Karpas-422 (cell line): ENCODE results near the gene RGS2. TPM values are rescaled to one million over a fixed set of nuclear protein-coding genes. Genes with fewer than 3 reads are reported as not detected.

Experiments
- DNase-seq: peaks from one replicate; pipeline ENCODE4 v3.0.0-alpha.2; 2015
- H2AFZ ChIP-seq: fragments of 200-600 bp; sonication (generic); 2 replicates; pipeline ENCODE4 v1.6.1; 2014; ENCODE audit warnings: antibody characterized with exemption, low read length, mixed read lengths
- H3K27ac ChIP-seq: fragments of 200-600 bp; sonication (generic); 2 replicates; pipeline ENCODE4 v1.5.1; 2014; ENCODE audit warnings: mild to moderate bottlenecking, low read length, moderate library complexity
- H3K27me3 ChIP-seq: fragments of 200-600 bp; sonication (generic); 2 replicates; pipeline ENCODE4 v1.6.1; 2014; ENCODE audit warnings: low read length, mixed read lengths
- H3K36me3 ChIP-seq: fragments of 200-600 bp; sonication (generic); 2 replicates; pipeline ENCODE4 v1.6.1; 2014; ENCODE audit warnings: low read length, mixed read lengths; ENCODE audit not compliant: insufficient read depth
- H3K4me1 ChIP-seq: fragments of 200-600 bp; sonication (generic); 2 replicates; pipeline ENCODE4 v1.6.1; 2014; ENCODE audit warnings: mild to moderate bottlenecking, low read length, mixed read lengths
- H3K4me2 ChIP-seq: fragments of 200-600 bp; sonication (generic); 2 replicates; pipeline ENCODE4 v1.6.1; 2014; ENCODE audit warnings: low read length, low read depth, mild to moderate bottlenecking; ENCODE audit not compliant: poor library complexity, severe bottlenecking
- H3K4me3 ChIP-seq: fragments of 200-600 bp; sonication (generic); 2 replicates; pipeline ENCODE4 v1.5.1; 2014; ENCODE audit warnings: mild to moderate bottlenecking, antibody characterized with exemption, low read length, mixed read lengths
- H3K79me2 ChIP-seq: fragments of 200-600 bp; sonication (generic); 2 replicates; pipeline ENCODE4 v1.6.1; 2014; ENCODE audit warnings: mild to moderate bottlenecking, low read length, mixed read lengths
- H3K9ac ChIP-seq: fragments of 200-600 bp; sonication (generic); 2 replicates; pipeline ENCODE4 v1.6.0; 2014; ENCODE audit warnings: low read length
- H3K9me2 ChIP-seq: fragments of 200-600 bp; sonication (generic), shearing (Covaris generic); replicated peaks from 2 replicates; pipeline ENCODE4 v1.6.0; 2014; ENCODE audit warnings: mild to moderate bottlenecking, low read length, moderate library complexity; ENCODE audit not compliant: insufficient read depth
- H3K9me3 ChIP-seq: fragments of 300-700, 200-600 bp; sonication (generic); 2 replicates; pipeline ENCODE4 v1.6.1; 2014; ENCODE audit warnings: low read length, mixed read lengths
- H4K20me1 ChIP-seq: fragments of 200-600 bp; sonication (generic); 2 replicates; pipeline ENCODE4 v1.6.1; 2014; ENCODE audit warnings: mild to moderate bottlenecking, antibody characterized with exemption, low read length, low read depth; ENCODE audit not compliant: insufficient read depth
- total RNA-seq: library from RNA; depleted of rRNA; stranded (reverse); fragments of >200 nt; shearing (Covaris generic); gene quantifications from 2 replicates; pipeline ENCODE4 v1.2.3, GENCODE V29; 2014; ENCODE audit warnings: low replicate concordance

Gene RGS2
- total RNA-seq, 1 experiment from 2014 or later, result 39.8 TPM

DNA sequence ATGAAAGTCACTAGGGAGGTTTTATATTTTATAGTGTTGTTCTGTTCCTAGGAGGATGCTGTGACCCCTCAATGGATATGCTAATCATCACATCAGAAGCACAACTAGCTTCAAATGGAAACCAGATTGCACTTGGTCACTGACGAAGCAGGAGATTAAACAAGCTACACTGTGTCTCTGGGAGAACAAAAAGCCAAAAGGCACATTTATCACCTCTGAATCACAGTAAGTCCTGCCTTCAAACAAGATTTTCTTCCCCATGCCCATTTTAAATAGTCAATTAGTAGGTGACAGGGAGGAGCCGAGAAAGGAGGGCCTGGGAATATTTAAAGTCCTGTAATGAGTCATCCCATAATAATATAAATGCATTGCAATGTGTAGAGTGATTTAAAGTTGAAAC is 38.1 kb downstream of the RGS2 start:
- no peak for DNase-seq
- H3K4me3 ChIP-seq, result no peak overlapping the region

GRCh38 chr1:192849011-192849410 is 40.2 kb downstream of the RGS2 start:
- Histone ChIP-seq H3K27me3 (no peaks in the 10 kb centered on the region), H3K9me2 (no peaks in the 10 kb centered on the region), H3K4me2 (no peak overlapping the region), H4K20me1 (no peaks in the 10 kb centered on the region), H3K4me3 (no peak overlapping the region), H3K27ac (no peak overlapping the region), H3K36me3 (no peaks in the 10 kb centered on the region), H3K4me1 (no peaks in the 10 kb centered on the region), H3K9ac (no peak overlapping the region), H2AFZ (no peak overlapping the region), H3K79me2 (no peaks in the 10 kb centered on the region), H3K9me3 (no peaks in the 10 kb centered on the region)
- DNase-seq, result no peak

More for the DNA sequence above, 38.1 kb downstream of the RGS2 start:
- Histone ChIP-seq H4K20me1 (no peaks in the 10 kb centered on the region), H3K27me3 (no peaks in the 10 kb centered on the region), H3K36me3 (no peaks in the 10 kb centered on the region), H3K9ac (no peak overlapping the region), H3K9me2 (no peaks in the 10 kb centered on the region), H3K4me2 (no peak overlapping the region), H3K4me1 (no peaks in the 10 kb centered on the region; the same call in 1 of the 2 replicates), H3K79me2 (no peaks in the 10 kb centered on the region), H2AFZ (no peak overlapping the region), H3K27ac (no peak overlapping the region), H3K9me3 (no peaks in the 10 kb centered on the region)

- Histone ChIP-seq H2AFZ (no peak overlapping the region), H3K9me3 (no peaks in the 10 kb centered on the region), H3K36me3 (no peaks in the 10 kb centered on the region), H3K4me1 (no peaks in the 10 kb centered on the region), H3K79me2 (no peaks in the 10 kb centered on the region), H3K4me3 (no peak overlapping the region), H3K27me3 (no peaks in the 10 kb centered on the region), H4K20me1 (no peaks in the 10 kb centered on the region), H3K27ac (no peak overlapping the region), H3K4me2 (no peak overlapping the region), H3K9me2 (no peaks in the 10 kb centered on the region), H3K9ac (no peak overlapping the region)
- no peak for DNase-seq
Observed at GRCh38 chr1:192849442-192849841, 40.6 kb downstream of the RGS2 start.

GRCh38 chr1:192852001-192852947 is 43.4 kb downstream of the RGS2 start:
- Histone ChIP-seq H3K79me2 (no peaks in the 10 kb centered on the region), H2AFZ (no peak overlapping the region), H4K20me1 (no peaks in the 10 kb centered on the region), H3K36me3 (no peaks in the 10 kb centered on the region), H3K4me3 (no peak overlapping the region), H3K27ac (no peak overlapping the region), H3K9me3 (no peaks in the 10 kb centered on the region), H3K4me1 (no peaks in the 10 kb centered on the region), H3K9ac (no peak overlapping the region), H3K27me3 (no peaks in the 10 kb centered on the region), H3K9me2 (no peaks in the 10 kb centered on the region), H3K4me2 (no peak overlapping the region)
- DNase-seq, result no peak

- Histone ChIP-seq H3K27me3 (no peaks in the 10 kb centered on the region), H2AFZ (no peak overlapping the region), H3K79me2 (no peaks in the 10 kb centered on the region), H3K9ac (no peak overlapping the region), H3K9me3 (no peaks in the 10 kb centered on the region), H3K27ac (no peak overlapping the region), H3K4me1 (no peaks in the 10 kb centered on the region), H3K36me3 (no peaks in the 10 kb centered on the region), H3K4me2 (no peak overlapping the region), H3K9me2 (no peaks in the 10 kb centered on the region), H4K20me1 (no peaks in the 10 kb centered on the region), H3K4me3 (no peak overlapping the region)
- no peak for DNase-seq
Observed at GRCh38 chr1:192858456-192858855, 49.6 kb downstream of the RGS2 start.

DNA sequence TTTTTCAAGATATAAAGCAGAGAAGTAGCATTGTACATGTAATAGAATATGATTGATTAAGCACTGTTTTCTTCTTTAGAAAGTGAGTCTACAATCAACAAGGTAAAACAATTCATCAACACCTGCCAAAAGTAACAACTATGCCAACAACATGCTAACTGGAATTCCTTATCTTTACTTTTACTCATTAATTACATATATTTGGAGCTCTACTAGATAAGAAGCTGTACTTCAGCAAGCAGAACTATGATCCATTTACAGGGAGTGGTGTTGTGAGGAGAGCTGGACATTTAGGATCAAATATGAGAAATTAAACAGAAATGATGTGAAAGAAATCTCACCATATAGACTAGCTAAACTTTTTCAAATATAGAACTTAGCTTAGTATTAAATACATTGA is 51.0 kb downstream of the RGS2 start:
- no peak overlapping the region for H3K27ac ChIP-seq
- no peaks in the 10 kb centered on the region for H4K20me1 ChIP-seq
- no peaks in the 10 kb centered on the region for H3K9me3 ChIP-seq
- H3K9me2 ChIP-seq, result no peaks in the 10 kb centered on the region
- H3K36me3 ChIP-seq, result no peaks in the 10 kb centered on the region
- H3K9ac ChIP-seq, result no peak overlapping the region
- H3K4me1 ChIP-seq, result no peaks in the 10 kb centered on the region
- DNase-seq, result no peak
- H2AFZ ChIP-seq, result no peak overlapping the region
- no peak overlapping the region for H3K4me3 ChIP-seq
- H3K4me2 ChIP-seq, result no peak overlapping the region
- H3K79me2 ChIP-seq, result no peaks in the 10 kb centered on the region
- no peaks in the 10 kb centered on the region for H3K27me3 ChIP-seq

GRCh38 chr1:192860478-192861185 is 51.8 kb downstream of the RGS2 start:
- no peak overlapping the region for H3K4me3 ChIP-seq
- no peak overlapping the region for H2AFZ ChIP-seq
- H3K9ac ChIP-seq, result no peak overlapping the region
- no peak overlapping the region for H3K27ac ChIP-seq
- no peak overlapping the region for H3K4me2 ChIP-seq
- H3K27me3 ChIP-seq, result no peaks in the 10 kb centered on the region
- H3K4me1 ChIP-seq, result no peaks in the 10 kb centered on the region
- no peaks in the 10 kb centered on the region for H3K9me2 ChIP-seq
- H3K36me3 ChIP-seq, result no peaks in the 10 kb centered on the region
- DNase-seq, result no peak
- no peaks in the 10 kb centered on the region for H4K20me1 ChIP-seq
- H3K9me3 ChIP-seq, result no peaks in the 10 kb centered on the region
- H3K79me2 ChIP-seq, result no peaks in the 10 kb centered on the region

- Histone ChIP-seq H3K4me3 (no peak overlapping the region), H3K27me3 (no peaks in the 10 kb centered on the region), H3K4me1 (no peaks in the 10 kb centered on the region), H3K79me2 (no peaks in the 10 kb centered on the region), H2AFZ (no peak overlapping the region), H3K9me2 (no peaks in the 10 kb centered on the region), H3K9me3 (no peaks in the 10 kb centered on the region), H3K4me2 (no peak overlapping the region), H3K36me3 (no peaks in the 10 kb centered on the region), H3K27ac (no peak overlapping the region), H3K9ac (no peak overlapping the region), H4K20me1 (no peaks in the 10 kb centered on the region)
- no peak for DNase-seq
Observed at GRCh38 chr1:192861860-192862259, 53.0 kb downstream of the RGS2 start.
